Ishikawa (cell line): ENCODE results near the gene CSRP1.

Source experiments
- CREB1 ChIP-seq: IDR thresholded peaks from 2 replicates; pipeline ENCODE4 v1.6.1; 2012; ENCODE audit warnings: low read depth
- EGR1 ChIP-seq: IDR thresholded peaks from 2 replicates; pipeline ENCODE4 v1.6.1; 2012
- REST ChIP-seq: IDR thresholded peaks from 2 replicates; pipeline ENCODE4 v1.6.1; 2012; ENCODE audit warnings: low read depth, mild to moderate bottlenecking
- TAF1 ChIP-seq: IDR thresholded peaks from 2 replicates; pipeline ENCODE4 v1.6.1; 2012; ENCODE audit warnings: low read depth, mild to moderate bottlenecking
- TEAD4 ChIP-seq: IDR thresholded peaks from 2 replicates; pipeline ENCODE4 v1.6.1; 2012
- ZBTB7A ChIP-seq: IDR thresholded peaks from 2 replicates; pipeline ENCODE4 v1.6.1; 2012; ENCODE audit warnings: low read depth

GRCh38 chr1:201543871-201544642, 37.1 kb upstream of the CSRP1 start:
- no peak for TF ChIP-seq REST
- TF ChIP-seq ZBTB7A, result no peak
- no peak for TF ChIP-seq TAF1
- TF ChIP-seq CREB1, result no peak
- TF ChIP-seq EGR1, result no peak
- TF ChIP-seq TEAD4, result no peak
